Measurements from ENCODE around the gene SLITRK2.

Gene SLITRK2

GRCh38 chrX:145853181-145853580 lies 35.6 kb downstream of the SLITRK2 start:
- no peak for DNase-seq (ENCODE audit: low spot score)

GRCh38 chrX:145856181-145856580 lies 38.6 kb downstream of the SLITRK2 start:
- no peak for DNase-seq (ENCODE audit: low spot score)

- DNase-seq (ENCODE audit: low spot score) = no peak
Observed at GRCh38 chrX:145861818-145862217, 44.2 kb downstream of the SLITRK2 start.

GRCh38 chrX:145865082-145865481 lies 47.5 kb downstream of the SLITRK2 start:
- no peak for DNase-seq (ENCODE audit: low spot score)
